Fibroblast of lung (primary cell): ENCODE measurements around the gene DCUN1D1.

ENCODE experiments used
- CTCF ChIP-seq, 2 donors: IDR thresholded peaks in 1 of 2; conservative IDR thresholded peaks in 1 of 2; 1 replicate in 1 of 2; 2 replicates in 1 of 2; pipeline ENCODE4 v1.5.1; 2011 to 2012; ENCODE audit warnings: low read length in 2 of 2, control low read depth in 1 of 2, inconsistent platforms in 1 of 2, low read depth in 1 of 2, mild to moderate bottlenecking in 1 of 2
- EZH2 ChIP-seq: IDR thresholded peaks from 2 replicates; pipeline ENCODE4 v1.5.1; 2012; ENCODE audit warnings: low read length, control low read depth, mild to moderate bottlenecking; ENCODE audit errors: missing control alignments

GRCh38 chr3:182957226-182957625 is 23.1 kb downstream of the DCUN1D1 start:
- TF ChIP-seq CTCF (conservative IDR thresholded peaks at IDR 0.05 in 1 of 2, IDR thresholded peaks at IDR 0.05 in 1 of 2; ENCODE audit: low read depth in 1 of 2, low read length in 2 of 2) (no peak), EZH2 (no peak)
